NCI-H2107 (cell line): ENCODE data around the gene FAM8A1.

Experiments used
- DNase-seq: peaks from one replicate; lab custom pipeline; 2025; lab: John Stamatoyannopoulos, UW

FAM8A1 gene

GRCh38 chr6:17602888-17603287 lies 2.8 kb downstream of the FAM8A1 start:
- no peak for DNase-seq

GRCh38 chr6:17606606-17607005 lies 6.5 kb downstream of the FAM8A1 start:
- no peak for DNase-seq

DNA sequence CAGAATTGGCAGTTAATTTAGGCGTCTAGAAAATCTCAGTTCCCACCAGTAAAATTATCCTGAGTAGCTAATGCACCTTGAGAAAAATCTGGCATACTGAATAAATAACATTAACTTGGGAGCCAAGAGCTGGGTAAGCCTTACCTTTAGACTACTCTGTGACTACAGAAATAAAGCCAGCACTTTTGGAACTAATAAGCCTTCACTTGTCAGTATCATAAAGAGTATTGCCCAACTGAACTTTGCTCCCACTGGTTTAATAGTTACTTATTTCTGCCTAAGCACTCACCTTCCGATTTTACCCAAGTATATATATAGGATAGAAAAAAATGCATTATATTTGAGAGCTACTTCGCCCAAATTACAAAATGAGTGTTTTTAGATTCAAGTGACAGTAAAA lies 10.7 kb downstream of the FAM8A1 start:
- DNase-seq: no peak

GRCh38 chr6:17612048-17612447 lies 11.9 kb downstream of the FAM8A1 start:
- no peak for DNase-seq

- DNase-seq: no peak
Observed at GRCh38 chr6:17615794-17616193, 15.7 kb downstream of the FAM8A1 start.

- DNase-seq: no peak
Observed at GRCh38 chr6:17621003-17621402, 20.9 kb downstream of the FAM8A1 start.

DNA sequence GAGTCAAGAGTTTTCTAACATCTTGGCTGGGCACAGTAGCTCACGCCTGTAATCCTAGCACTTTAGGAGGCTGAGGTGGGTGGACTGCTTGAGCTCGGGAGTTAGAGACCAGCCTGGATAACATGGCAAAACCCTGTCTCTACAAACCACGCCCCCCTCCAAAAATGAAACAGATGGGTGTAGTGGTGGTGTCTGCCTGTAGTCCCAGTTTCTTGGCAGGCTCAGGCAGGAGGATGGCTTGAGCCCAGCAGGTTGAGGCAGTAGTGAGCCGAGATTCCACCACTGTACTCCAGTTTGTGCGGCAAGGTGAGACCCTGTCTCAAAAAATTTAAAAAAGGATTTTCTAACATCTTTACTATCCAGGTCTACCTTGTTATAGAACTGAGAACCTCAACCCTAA lies 22.0 kb downstream of the FAM8A1 start:
- DNase-seq: no peak

GRCh38 chr6:17624396-17624795 lies 24.3 kb downstream of the FAM8A1 start:
- no peak for DNase-seq

DNA sequence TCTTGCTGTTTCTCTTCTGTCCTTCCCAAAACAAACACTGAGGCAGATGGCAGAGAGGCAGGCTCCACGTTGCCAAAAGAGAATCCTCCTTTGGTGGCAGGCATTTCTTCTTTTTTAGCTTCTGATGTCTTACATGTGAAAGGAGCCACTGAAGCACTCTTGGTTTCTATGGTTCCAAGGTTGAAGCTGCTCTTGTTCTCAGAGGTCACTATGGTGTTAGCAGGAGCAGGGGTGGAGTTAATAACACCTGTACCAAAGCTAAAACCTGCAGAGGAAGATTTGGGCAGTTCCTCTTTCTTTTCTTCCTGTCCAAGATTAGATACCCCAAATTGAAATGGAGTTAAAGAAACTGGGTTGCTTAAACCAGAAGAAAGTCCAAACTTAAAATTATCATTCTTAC lies 28.8 kb downstream of the FAM8A1 start:
- no peak for DNase-seq

- DNase-seq: no peak
Observed at GRCh38 chr6:17629824-17630510, 29.9 kb downstream of the FAM8A1 start.

GRCh38 chr6:17630511-17631073 lies 30.5 kb downstream of the FAM8A1 start:
- no peak for DNase-seq

- no peak for DNase-seq
Observed at GRCh38 chr6:17632934-17633333, 32.8 kb downstream of the FAM8A1 start.

GRCh38 chr6:17633465-17634188 lies 33.5 kb downstream of the FAM8A1 start:
- no peak for DNase-seq

- no peak for DNase-seq
Observed at GRCh38 chr6:17635568-17635967, 35.5 kb downstream of the FAM8A1 start.

- DNase-seq: no peak
Observed at GRCh38 chr6:17638212-17638715, 38.2 kb downstream of the FAM8A1 start.

- DNase-seq: no peak
Observed at GRCh38 chr6:17640477-17640917, 40.4 kb downstream of the FAM8A1 start.

DNA sequence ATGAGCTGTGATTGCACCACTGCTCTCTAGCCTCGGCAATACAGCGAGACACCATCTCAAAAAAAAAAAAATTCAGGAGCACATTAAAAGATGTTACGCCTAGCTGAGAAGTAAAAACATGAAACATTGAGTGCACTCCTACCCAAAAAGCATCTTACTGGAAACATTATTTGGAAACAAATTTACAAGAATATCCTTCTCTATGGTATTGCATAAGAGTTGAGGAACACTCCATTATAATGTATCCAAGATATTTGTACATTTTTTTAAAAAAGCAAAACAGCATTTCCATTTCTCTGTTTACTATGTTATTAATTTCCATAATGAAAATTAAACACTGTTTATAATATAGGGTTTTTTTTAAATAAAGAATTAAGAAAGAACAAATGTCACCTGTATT lies 48.6 kb downstream of the FAM8A1 start:
- no peak for DNase-seq

GRCh38 chr6:17650656-17651309 lies 50.7 kb downstream of the FAM8A1 start:
- DNase-seq: no peak

DNA sequence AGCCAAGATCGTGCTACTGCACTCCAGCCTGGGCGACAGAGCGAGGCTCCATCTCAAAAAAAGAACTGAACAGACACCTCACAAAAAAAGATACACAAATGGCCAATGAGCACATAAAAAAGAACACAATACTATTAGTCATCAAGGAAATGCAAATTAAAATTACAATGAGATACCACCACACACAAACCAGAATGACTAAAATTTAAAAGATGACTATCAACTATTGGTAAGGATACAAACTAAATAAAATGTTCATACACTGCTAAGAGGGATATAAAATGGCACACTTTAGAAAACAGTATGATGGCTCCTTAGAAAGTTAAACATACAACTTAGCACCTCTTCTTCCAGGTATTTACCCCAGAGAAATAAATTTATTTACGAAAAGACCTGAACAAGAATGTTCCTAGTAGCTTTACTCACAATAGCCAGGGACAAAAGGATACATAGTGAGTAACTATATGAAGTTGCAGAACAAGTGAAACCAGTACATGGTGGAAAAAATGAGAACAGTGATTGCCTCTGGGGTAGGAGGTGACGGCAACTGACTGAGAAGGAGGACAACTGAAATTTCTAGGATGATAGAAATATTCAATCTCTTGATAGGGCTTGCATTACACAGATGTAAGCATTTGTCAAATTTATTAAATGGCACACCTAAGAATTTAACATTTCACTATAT lies 53.2 kb downstream of the FAM8A1 start:
- no peak for DNase-seq

GRCh38 chr6:17656092-17656491 lies 56.0 kb downstream of the FAM8A1 start:
- no peak for DNase-seq

- no peak for DNase-seq
Observed at GRCh38 chr6:17656644-17657043, 56.5 kb downstream of the FAM8A1 start.
